WTC11 (cell line): Measurements from ENCODE around the gene CAMTA1. TPM values are rescaled to one million over a fixed set of nuclear protein-coding genes. Genes with fewer than 3 reads are reported as not detected.

Experiments
- ATAC-seq: fragments of 200-7000 bp; cut with Tn5 transposase; 2 replicates; pipeline ENCODE4 v1.10.0; 2021; ENCODE audit warnings: mild to moderate bottlenecking, moderate library complexity
- CTCF ChIA-PET: fragments of 300-600 bp; sonication (Branson Sonifier 250); formaldehyde crosslinking; loops from one replicate; lab custom pipeline; 2021; ENCODE audit warnings: antibody characterized with exemption; lab: Charles Lee
- POLR2A ChIA-PET: fragments of 350-600 bp; sonication (Branson Sonifier 250); formaldehyde crosslinking; loops from one replicate; lab custom pipeline; 2021; ENCODE audit warnings: antibody characterized with exemption; lab: Charles Lee
- DNase-seq: peaks from one replicate; pipeline ENCODE4 v3.0.0; 2021; ENCODE audit warnings: low spot score
- H3K27ac Mint-ChIP-seq: 2 replicates; pipeline ENCODE4 v1.8.0; 2021; ENCODE audit warnings: mixed read lengths
- H3K27me3 Mint-ChIP-seq: 2 replicates; pipeline ENCODE4 v1.8.0; 2021; ENCODE audit warnings: low read depth, mild to moderate bottlenecking, moderate library complexity, mixed read lengths
- H3K36me3 Mint-ChIP-seq: 2 replicates; pipeline ENCODE4 v1.8.0; 2021; ENCODE audit warnings: mixed read lengths
- H3K4me1 Mint-ChIP-seq: 2 replicates; pipeline ENCODE4 v1.8.0; 2022; ENCODE audit warnings: mixed read lengths
- H3K4me3 Mint-ChIP-seq: 2 replicates; pipeline ENCODE4 v1.8.0; 2021; ENCODE audit warnings: mild to moderate bottlenecking, moderate library complexity, mixed read lengths
- H3K9me3 Mint-ChIP-seq: 2 replicates; pipeline ENCODE4 v1.8.0; 2021; ENCODE audit warnings: mixed read lengths
- AFF4 ChIP-seq: sonication (generic); formaldehyde crosslinking; IDR thresholded peaks from 2 replicates; pipeline ENCODE4 v1.8.1; 2023; ENCODE audit warnings: mild to moderate bottlenecking, missing genetic modification reagents, borderline replicate concordance
- ATF3 ChIP-seq: sonication (generic); formaldehyde crosslinking; conservative IDR thresholded peaks from 2 replicates; pipeline ENCODE4 v1.8.1; 2022; ENCODE audit warnings: mild to moderate bottlenecking, missing genetic modification reagents
- CTCF ChIP-seq: fragments of 200-600 bp; IDR thresholded peaks from 2 replicates; pipeline ENCODE4 v1.8.0; 2022; ENCODE audit warnings: antibody characterized with exemption
- E2F5 ChIP-seq: sonication (generic); formaldehyde crosslinking; IDR thresholded peaks from 2 replicates; pipeline ENCODE4 v1.8.1; 2022; ENCODE audit warnings: mild to moderate bottlenecking, moderate library complexity, missing genetic modification reagents
- EMX1 ChIP-seq: fragments of 250-450 bp; sonication (Bioruptor Pico); IDR thresholded peaks from 2 replicates; pipeline ENCODE4 v1.8.0; 2021; ENCODE audit warnings: mild to moderate bottlenecking
- FOXK1 ChIP-seq: sonication (generic); formaldehyde crosslinking; IDR thresholded peaks from 2 replicates; pipeline ENCODE4 v1.8.0; 2022; ENCODE audit warnings: mild to moderate bottlenecking, moderate library complexity, missing genetic modification reagents
- GTF2I ChIP-seq: fragments of 250-450 bp; sonication (Bioruptor Pico); conservative IDR thresholded peaks from 2 replicates; pipeline ENCODE4 v1.4.0; 2021; ENCODE audit warnings: mild to moderate bottlenecking
- MLX ChIP-seq: sonication (generic); formaldehyde crosslinking; IDR thresholded peaks from 2 replicates; pipeline ENCODE4 v1.8.1; 2023; ENCODE audit warnings: mild to moderate bottlenecking, missing genetic modification reagents, moderate library complexity
- MYBL2 ChIP-seq: sonication (generic); formaldehyde crosslinking; IDR thresholded peaks from 2 replicates; pipeline ENCODE4 v1.8.1; 2023; ENCODE audit warnings: mild to moderate bottlenecking, moderate library complexity, missing genetic modification reagents
- NFE2L1 ChIP-seq: sonication (generic); formaldehyde crosslinking; IDR thresholded peaks from 2 replicates; pipeline ENCODE4 v1.8.1; 2023; ENCODE audit warnings: missing genetic modification reagents
- NFYB ChIP-seq: sonication (generic); formaldehyde crosslinking; conservative IDR thresholded peaks from 2 replicates; pipeline ENCODE4 v1.8.0; 2022; ENCODE audit warnings: low read depth, missing genetic modification reagents
- PRRX2 ChIP-seq: fragments of 250-450 bp; sonication (Bioruptor Pico); IDR thresholded peaks from 2 replicates; pipeline ENCODE4 v1.8.0; 2021; ENCODE audit warnings: mild to moderate bottlenecking
- RORB ChIP-seq: fragments of 250-450 bp; sonication (Bioruptor Pico); IDR thresholded peaks from 2 replicates; pipeline ENCODE4 v1.9.0; 2021; ENCODE audit warnings: mild to moderate bottlenecking
- SMAD3 ChIP-seq: sonication (generic); formaldehyde crosslinking; IDR thresholded peaks from 2 replicates; pipeline ENCODE4 v1.8.0; 2022; ENCODE audit warnings: missing genetic modification reagents, mild to moderate bottlenecking, borderline replicate concordance
- SMAD4 ChIP-seq: sonication (generic); formaldehyde crosslinking; IDR thresholded peaks from 2 replicates; pipeline ENCODE4 v1.8.0; 2022; ENCODE audit warnings: mild to moderate bottlenecking, missing genetic modification reagents
- SOX15 ChIP-seq: fragments of 250-450 bp; sonication (Bioruptor Pico); IDR thresholded peaks from 2 replicates; pipeline ENCODE4 v1.9.0; 2021; ENCODE audit warnings: mild to moderate bottlenecking
- SP1 ChIP-seq: sonication (generic); formaldehyde crosslinking; conservative IDR thresholded peaks from 2 replicates; pipeline ENCODE4 v1.8.1; 2022; ENCODE audit warnings: missing genetic modification reagents
- STAT6 ChIP-seq: sonication (generic); formaldehyde crosslinking; conservative IDR thresholded peaks from 2 replicates; pipeline ENCODE4 v1.8.1; 2023; ENCODE audit warnings: mild to moderate bottlenecking, low read depth, missing genetic modification reagents, moderate library complexity
- ZNF423 ChIP-seq: fragments of 250-450 bp; sonication (Bioruptor Pico); IDR thresholded peaks from 2 replicates; pipeline ENCODE4 v2.1.2; 2022; ENCODE audit warnings: mild to moderate bottlenecking, moderate library complexity
- ZSCAN18 ChIP-seq: fragments of 250-450 bp; sonication (Bioruptor Pico); IDR thresholded peaks from 2 replicates; pipeline ENCODE4 v2.1.2; 2022; ENCODE audit warnings: mild to moderate bottlenecking, moderate library complexity
- total RNA-seq: library from RNA; stranded (reverse); gene quantifications from 3 replicates; pipeline ENCODE4 v1.2.3, GENCODE V29; 2021

Gene CAMTA1
- total RNA-seq, 1 experiment from 2014 or later = 86.4 TPM

- no peak for ATAC-seq
- H3K27me3 Mint-ChIP-seq = no peaks in the 10 kb centered on the region
- TF ChIP-seq AFF4 (CRISPR knock-in tag) = no peak
- TF ChIP-seq ATF3 = no peak
- no peak for TF ChIP-seq SOX15 (CRISPR knock-in tag)
- TF ChIP-seq PRRX2 = no peak
- no peak for TF ChIP-seq STAT6 (CRISPR knock-in tag)
- TF ChIP-seq CTCF = no peak
- no peak for TF ChIP-seq RORB (CRISPR knock-in tag)
- no peak for TF ChIP-seq MLX (CRISPR knock-in tag)
- no peak for TF ChIP-seq SMAD3 (CRISPR knock-in tag)
- TF ChIP-seq FOXK1 (CRISPR knock-in tag) = no peak
- no peak for TF ChIP-seq EMX1
- TF ChIP-seq E2F5 (CRISPR knock-in tag) = no peak
- TF ChIP-seq, all 79 proteins: peak for 0
- ChIA-PET CTCF (interaction anchor here (1.0 kb wide), 1 partner anchor 172 kb away, joined by 3 read pairs; no protein-coding TSS in a partner anchor), POLR2A (no interaction called here)
- Mint-ChIP-seq H3K4me1 (no peaks in the 10 kb centered on the region), H3K36me3 (peaks cover 12% of the 10 kb centered on the region), H3K27ac (no peak overlapping the region), H3K9me3 (peaks cover 17% of the 10 kb centered on the region), H3K4me3 (no peak overlapping the region)
- no peak for DNase-seq
Observed at GRCh38 chr1:7036386-7036785, 251.1 kb downstream of the CAMTA1 start.

- Mint-ChIP-seq H3K4me1 (peaks cover 20% of the 10 kb centered on the region), H3K27me3 (no peaks in the 10 kb centered on the region), H3K36me3 (no peaks in the 10 kb centered on the region), H3K27ac (no peak overlapping the region), H3K4me3 (no peak overlapping the region), H3K9me3 (no peaks in the 10 kb centered on the region)
- ChIA-PET CTCF (interaction anchor here (0.6 to 5.0 kb wide), 3 partner anchors 76 to 549 kb away, joined by 3 to 134 read pairs (median 3); no protein-coding TSS in a partner anchor), POLR2A (no interaction called here)
- no peak for ATAC-seq
- DNase-seq = no peak
- TF ChIP-seq SP1 (CRISPR knock-in tag) (no peak), EMX1 (no peak), AFF4 (CRISPR knock-in tag) (no peak), NFE2L1 (CRISPR knock-in tag) (no peak), NFYB (no peak), GTF2I (CRISPR knock-in tag) (no peak), ZSCAN18 (no peak), MYBL2 (no peak), SMAD4 (CRISPR knock-in tag) (no peak), ZNF423 (CRISPR knock-in tag) (no peak)
Observed at GRCh38 chr1:7039590-7040220, 254.5 kb downstream of the CAMTA1 start.
